ENCODE results near the gene MYO5A. TPM values are rescaled to one million over a fixed set of nuclear protein-coding genes. Genes with fewer than 3 reads are reported as not detected.
A peak's percentile ranks its signal among the peaks of the same experiment; 100 is the strongest.

MYO5A gene
- total RNA-seq, 1 experiment from 2014 or later: 61.1 TPM

- no peak for ATAC-seq
- DNase-seq (ENCODE audit: low read depth, low spot score): no peak
- H3K27ac ChIP-seq (ENCODE audit: low read length): no peak overlapping the region
- BruUV-seq (replicated peaks): TSS peak; percentile 40
- ChIA-PET CTCF (no interaction called here), POLR2A (no interaction called here)
- H3K27me3 ChIP-seq (ENCODE audit: control insufficient read depth, insufficient read depth, low read length): no peaks in the 10 kb centered on the region
- no peaks in the 10 kb centered on the region for H3K9me3 ChIP-seq (ENCODE audit: control insufficient read depth, insufficient read depth, low read depth, low read length)
- intact Hi-C loops (cut with micrococcal nuclease; ENCODE audit: unreplicated experiment) (no loop called here), in situ Hi-C loops (cut with HindIII; ENCODE audit: low pct_unique_long_range_greater_than_20kb, low sequenced_read_pairs) (no loop called here)
- TF ChIP-seq POLR2AphosphoS5 (IDR thresholded peaks at IDR 0.05; ENCODE audit: low read depth, low read length) (no peak), REST (IDR thresholded peaks at IDR 0.05; ENCODE audit: insufficient read depth in 1 of 2, low read depth in 2 of 2, low read length in 1 of 2) (no peak), TCF7L2 (IDR thresholded peaks at IDR 0.05; ENCODE audit: low read depth, low read length) (no peak), CTCF (IDR thresholded peaks at IDR 0.05) (no peak), SIN3A (IDR thresholded peaks at IDR 0.05; ENCODE audit: borderline replicate concordance, insufficient read depth, low read depth, low read length) (no peak)
- no peaks in the 10 kb centered on the region for H3K36me3 ChIP-seq (ENCODE audit: control insufficient read depth, insufficient read depth, low read length)
- H3K4me3 ChIP-seq (ENCODE audit: low read depth in 2 of 2, low read length in 2 of 2): no peak overlapping the region
- no peaks in the 10 kb centered on the region for H3K4me1 ChIP-seq (ENCODE audit: control insufficient read depth, insufficient read depth, low read length)
These were observed 30.0 kb downstream of the MYO5A start for GRCh38 chr15:52498706-52499105.

DNA sequence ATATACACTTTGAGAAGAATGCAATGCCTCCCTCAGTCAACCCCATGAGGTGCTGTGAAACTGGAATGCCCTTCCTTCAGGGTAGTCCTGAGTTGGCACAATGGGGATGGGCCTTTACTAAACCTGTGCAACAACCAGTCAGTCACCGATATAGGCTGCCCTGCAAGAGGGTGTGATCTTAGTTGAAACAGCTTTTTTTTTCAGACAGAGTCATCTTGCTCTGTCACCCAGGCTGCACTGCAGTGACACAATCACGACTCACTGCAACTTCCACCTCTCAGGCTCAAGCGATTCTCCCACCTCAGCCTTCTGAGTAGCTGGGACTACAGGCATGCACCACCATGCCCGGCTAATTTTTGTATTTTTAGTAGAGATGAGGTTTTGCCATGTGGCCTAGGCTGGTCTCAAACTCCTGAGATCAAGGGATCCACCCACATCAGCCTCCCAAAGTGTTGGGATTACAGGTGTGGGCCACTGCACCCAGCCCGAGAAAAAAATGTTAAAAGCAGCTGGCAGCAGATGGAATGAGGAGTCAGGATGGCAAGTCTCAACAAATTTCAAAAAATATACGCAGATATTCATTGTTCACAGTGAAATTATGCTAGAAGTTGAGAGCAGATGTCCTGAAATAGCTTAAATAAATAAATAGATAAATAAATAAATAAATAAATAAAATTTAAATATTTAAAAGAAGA lies 31.8 kb downstream of the MYO5A start:
- ATAC-seq (peak; percentile 78), DNase-seq (ENCODE audit: low read depth, low spot score) (peak; percentile 33)
- BruUV-seq (replicated peaks): no TSS peak
- Histone ChIP-seq H3K9me3 (ENCODE audit: control insufficient read depth, insufficient read depth, low read depth, low read length) (no peaks in the 10 kb centered on the region), H3K27me3 (ENCODE audit: control insufficient read depth, insufficient read depth, low read length) (no peaks in the 10 kb centered on the region), H3K27ac (ENCODE audit: low read length) (no peak overlapping the region), H3K4me3 (ENCODE audit: low read depth in 2 of 2, low read length in 2 of 2) (no peak overlapping the region), H3K36me3 (ENCODE audit: control insufficient read depth, insufficient read depth, low read length) (no peaks in the 10 kb centered on the region), H3K4me1 (ENCODE audit: control insufficient read depth, insufficient read depth, low read length) (no peaks in the 10 kb centered on the region)
- CTCF ChIA-PET: no interaction called here
- TF ChIP-seq POLR2AphosphoS5 (IDR thresholded peaks at IDR 0.05; ENCODE audit: low read depth, low read length) (no peak), SIN3A (IDR thresholded peaks at IDR 0.05; ENCODE audit: borderline replicate concordance, insufficient read depth, low read depth, low read length) (no peak), REST (IDR thresholded peaks at IDR 0.05; ENCODE audit: insufficient read depth in 1 of 2, low read depth in 2 of 2, low read length in 1 of 2) (no peak), TCF7L2 (IDR thresholded peaks at IDR 0.05; ENCODE audit: low read depth, low read length) (no peak), CTCF (IDR thresholded peaks at IDR 0.05) (no peak)
- in situ Hi-C loops (cut with HindIII; ENCODE audit: low pct_unique_long_range_greater_than_20kb, low sequenced_read_pairs) (no loop called here), intact Hi-C loops (cut with micrococcal nuclease; ENCODE audit: unreplicated experiment) (no loop called here)
- POLR2A ChIA-PET: interaction anchor here (0.6 kb wide), 1 partner anchor 66 kb away, joined by 3 read pairs; no protein-coding TSS in a partner anchor
